NCI-H345 (cell line): ENCODE data around the gene ADGRA1.
"Not testable (repeated sequence)": the region's sequence is repeated elsewhere in the genome, so short reads cannot be mapped to it uniquely, and the experiment has no call there.

ENCODE experiments used
- DNase-seq: peaks from one replicate; lab custom pipeline; 2025; lab: John Stamatoyannopoulos, UW

Gene ADGRA1, protein sequence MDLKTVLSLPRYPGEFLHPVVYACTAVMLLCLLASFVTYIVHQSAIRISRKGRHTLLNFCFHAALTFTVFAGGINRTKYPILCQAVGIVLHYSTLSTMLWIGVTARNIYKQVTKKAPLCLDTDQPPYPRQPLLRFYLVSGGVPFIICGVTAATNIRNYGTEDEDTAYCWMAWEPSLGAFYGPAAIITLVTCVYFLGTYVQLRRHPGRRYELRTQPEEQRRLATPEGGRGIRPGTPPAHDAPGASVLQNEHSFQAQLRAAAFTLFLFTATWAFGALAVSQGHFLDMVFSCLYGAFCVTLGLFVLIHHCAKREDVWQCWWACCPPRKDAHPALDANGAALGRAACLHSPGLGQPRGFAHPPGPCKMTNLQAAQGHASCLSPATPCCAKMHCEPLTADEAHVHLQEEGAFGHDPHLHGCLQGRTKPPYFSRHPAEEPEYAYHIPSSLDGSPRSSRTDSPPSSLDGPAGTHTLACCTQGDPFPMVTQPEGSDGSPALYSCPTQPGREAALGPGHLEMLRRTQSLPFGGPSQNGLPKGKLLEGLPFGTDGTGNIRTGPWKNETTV

DNA sequence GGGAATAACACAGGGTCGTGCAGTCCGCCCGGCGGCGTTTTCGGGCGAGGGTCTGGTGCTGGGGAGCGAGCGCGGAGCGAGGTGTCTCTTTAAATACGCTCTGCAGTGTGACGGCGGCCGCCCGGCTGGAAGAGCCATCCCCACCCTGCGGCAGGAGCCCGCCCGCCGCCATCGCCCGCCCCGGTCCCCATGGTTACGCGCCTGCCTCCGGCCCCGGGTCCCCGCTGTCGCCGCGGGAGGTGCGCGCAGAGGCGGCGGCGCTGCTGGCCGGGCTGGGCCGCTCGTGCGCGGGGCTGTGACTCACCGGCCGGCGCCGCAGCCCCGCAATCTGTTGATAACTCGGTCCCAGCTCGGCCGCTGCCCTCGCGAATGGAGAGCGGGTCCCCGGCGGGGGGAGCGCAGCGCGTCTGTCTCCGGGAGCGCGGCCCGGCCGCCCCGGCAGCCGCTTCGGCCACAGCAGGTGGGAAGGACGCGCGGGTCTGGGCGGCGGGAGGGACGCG, at the start of gene ADGRA1:
TSS of gene ADGRA1 (plus strand) at position 246 of the 500 bp plus-strand sequence. CDS start 986 bp downstream, outside the sequence.
- DNase-seq: peak; percentile 39

- no peak for DNase-seq
These were observed 49.5 kb upstream of the ADGRA1 start for GRCh38 chr10:133038036-133038823.

DNA sequence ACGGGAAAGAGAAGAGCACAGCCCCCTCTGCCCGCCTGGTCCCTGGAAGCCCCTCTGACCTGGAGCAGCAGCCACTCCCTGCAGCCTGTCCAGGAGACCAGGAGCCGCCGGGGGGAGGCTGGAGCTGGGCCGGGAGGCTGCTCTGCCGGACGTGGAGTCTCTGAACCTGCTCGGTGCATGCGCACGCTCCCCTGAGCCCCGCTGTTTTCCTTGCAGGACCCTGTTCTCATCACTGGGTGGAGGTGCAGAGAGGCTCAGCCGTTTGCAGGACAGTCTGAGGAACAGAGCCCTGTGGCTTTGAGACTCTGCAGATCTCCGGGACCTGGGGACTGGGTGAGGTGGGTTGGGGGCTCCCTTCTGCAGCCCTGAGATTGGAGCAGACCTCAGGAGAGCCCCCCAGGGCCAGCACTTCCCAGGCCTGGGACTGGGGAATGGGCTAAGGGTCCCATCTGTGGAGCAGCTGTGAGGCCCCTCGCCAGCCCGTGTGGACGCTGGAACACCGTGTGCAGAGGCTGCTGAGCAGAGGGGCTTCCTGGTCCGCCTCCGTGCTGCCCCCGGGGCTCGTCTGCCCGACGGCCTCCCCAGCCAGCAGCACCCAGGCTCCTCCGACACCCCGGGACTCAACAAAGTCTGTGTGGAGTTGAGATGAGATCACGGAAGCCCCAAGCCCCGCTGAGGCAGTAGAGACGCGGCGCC, 48.5 kb upstream of the ADGRA1 start:
- no peak for DNase-seq

GRCh38 chr10:133039803-133040165, 47.9 kb upstream of the ADGRA1 start:
- no peak for DNase-seq

- no peak for DNase-seq
These were observed 47.5 kb upstream of the ADGRA1 start for GRCh38 chr10:133040198-133040597.

GRCh38 chr10:133041101-133041500, 46.6 kb upstream of the ADGRA1 start:
- no peak for DNase-seq

DNA sequence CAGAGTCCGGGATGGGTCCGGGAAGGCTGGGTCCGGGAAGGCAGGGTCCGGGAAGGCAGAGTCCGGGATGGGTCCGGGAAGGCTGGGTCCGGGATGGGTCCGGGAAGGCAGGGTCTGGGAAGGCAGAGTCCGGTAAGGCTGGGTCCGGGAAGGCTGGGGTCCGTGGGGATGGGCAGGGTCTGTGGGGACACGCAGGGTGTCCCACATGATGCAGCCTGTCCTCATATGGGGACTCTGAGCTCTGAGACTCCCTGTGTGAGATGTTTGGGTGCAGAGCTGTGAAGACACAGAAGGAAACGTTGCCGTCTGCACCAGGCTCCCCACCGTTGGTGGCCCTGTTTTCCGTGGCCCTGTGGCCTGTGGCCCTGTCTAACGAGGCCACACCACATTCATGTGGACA, 45.7 kb upstream of the ADGRA1 start:
- no peak for DNase-seq

DNA sequence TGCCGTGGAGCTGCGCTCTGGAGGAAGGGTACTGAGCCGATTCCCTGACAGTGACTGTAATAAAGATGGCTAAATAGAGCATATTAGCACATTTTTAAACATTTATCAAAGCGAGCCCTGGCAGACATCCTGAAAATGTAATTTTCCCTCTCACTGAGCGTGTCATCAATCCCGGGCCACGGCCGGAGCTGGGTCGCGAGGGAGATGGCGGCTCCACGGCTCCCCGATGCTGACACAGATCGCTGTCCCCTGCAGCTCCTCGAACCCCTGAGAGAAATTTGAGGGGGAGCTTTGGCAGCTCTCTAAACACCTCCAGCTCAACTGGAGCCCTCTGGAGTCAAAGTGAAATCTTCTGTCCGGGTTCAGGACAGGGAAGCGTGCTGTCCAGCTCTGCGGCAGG, 44.9 kb upstream of the ADGRA1 start:
- DNase-seq: no peak

DNA sequence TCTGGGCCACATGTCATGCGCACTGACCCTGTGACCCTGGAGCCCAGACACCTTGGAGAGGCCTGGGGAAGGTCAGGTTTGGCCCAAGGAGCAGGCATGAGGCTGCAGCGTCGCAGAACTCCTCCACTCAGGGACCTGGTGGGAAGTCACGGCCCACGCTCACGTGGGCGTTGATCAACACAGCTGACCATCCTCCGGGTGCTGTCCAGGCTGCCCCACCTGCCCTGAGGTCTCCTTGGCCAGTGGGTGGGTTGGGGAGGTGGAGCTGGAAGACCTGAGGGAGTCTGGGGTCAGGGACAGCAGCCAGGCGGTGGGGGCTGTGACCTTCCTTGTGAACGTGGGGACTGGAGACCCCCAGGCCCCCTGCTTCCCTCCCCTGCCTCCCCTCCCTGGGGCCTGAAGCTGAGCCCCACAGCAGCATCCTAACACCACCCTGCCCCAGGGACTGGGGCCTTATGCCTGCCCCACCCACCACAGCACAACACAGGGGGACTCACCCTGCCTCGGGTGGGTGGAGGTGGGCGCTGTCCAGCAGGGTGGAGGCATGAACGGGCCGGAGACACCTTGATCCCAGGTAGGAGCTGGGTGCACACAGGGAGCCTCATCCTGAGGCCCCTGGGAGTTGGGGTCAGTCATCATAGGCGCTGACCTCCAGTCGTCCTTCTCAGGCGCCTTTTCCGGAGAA, 44.0 kb upstream of the ADGRA1 start:
- DNase-seq: no peak

DNA sequence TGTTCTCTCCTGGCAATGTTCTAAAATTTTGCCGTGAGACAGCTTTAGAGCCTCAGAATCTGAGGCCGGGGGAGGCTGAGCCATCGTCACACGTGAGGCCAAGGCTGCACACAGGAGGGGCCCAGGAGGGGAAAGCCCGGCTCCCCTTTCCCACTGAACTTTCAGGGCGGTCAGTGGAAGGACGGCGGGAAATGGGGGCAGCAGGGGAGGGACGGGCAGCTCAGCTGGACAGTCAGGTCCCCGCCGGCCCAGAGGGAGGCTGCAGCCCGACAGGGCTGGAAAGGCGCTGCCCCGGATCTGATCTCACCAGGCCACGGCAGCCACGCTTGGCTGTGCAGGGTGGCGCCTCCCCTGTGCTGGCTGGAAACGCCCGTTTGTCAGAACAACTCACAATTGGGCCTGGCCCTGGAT, 43.3 kb upstream of the ADGRA1 start:
- DNase-seq: no peak

DNA sequence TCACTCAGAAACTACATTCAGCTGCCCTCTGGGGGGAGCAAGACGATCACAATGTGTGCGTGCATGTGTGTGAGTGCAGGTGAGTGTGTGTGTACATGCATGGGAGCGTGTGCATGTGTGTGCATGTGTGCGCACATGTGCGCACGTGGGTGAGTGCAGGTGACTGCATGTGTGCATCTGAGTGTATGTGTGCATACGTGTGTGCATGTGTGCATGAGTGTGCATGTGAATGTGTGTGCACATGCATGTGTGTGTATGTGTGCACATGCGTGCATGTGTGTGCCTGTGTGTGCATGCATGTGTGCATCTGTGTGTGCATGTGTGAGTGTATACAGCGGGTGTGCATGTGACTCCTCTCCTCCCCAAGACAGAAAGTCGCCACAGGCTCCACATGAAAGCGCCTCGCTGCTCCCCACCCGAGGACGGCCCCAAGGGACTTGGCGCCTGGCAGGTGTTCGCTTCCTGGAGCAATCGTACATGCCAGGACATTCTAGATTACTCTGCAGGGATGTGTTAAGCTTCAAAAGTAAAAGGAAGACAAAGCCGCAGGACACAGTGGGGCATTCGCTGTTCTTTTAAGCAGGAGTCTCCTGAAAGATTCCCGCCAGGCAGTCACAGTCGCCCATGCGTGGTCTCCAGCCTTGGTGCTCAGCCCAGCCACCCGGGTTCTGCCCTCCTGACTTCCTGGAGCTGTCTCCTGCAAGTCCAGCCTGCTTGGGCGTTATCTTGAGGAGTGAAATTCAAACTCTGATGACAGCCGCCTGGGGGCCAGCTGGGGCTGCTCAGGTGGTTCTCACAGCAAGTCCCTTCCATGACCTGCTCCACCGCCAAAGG, 42.0 kb upstream of the ADGRA1 start:
- no peak for DNase-seq

DNA sequence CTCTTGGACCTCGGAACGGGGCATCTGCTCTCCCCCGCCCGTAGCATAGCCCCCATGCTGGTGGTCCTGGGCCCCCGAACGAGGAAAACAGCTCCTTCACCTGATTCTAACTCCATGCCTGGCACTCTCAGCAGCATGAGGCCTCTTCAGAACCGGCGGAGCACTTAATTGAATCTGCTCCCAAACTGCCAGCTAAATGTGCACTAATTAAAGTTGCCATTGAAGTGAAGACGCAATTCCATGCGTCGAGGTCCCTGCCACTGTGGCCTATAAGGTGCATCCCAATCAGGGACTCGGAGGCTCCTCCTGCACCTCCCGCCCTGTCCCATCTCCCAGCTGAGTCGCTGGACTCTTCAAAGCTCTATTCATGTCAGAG, 41.3 kb upstream of the ADGRA1 start:
- no peak for DNase-seq

DNA sequence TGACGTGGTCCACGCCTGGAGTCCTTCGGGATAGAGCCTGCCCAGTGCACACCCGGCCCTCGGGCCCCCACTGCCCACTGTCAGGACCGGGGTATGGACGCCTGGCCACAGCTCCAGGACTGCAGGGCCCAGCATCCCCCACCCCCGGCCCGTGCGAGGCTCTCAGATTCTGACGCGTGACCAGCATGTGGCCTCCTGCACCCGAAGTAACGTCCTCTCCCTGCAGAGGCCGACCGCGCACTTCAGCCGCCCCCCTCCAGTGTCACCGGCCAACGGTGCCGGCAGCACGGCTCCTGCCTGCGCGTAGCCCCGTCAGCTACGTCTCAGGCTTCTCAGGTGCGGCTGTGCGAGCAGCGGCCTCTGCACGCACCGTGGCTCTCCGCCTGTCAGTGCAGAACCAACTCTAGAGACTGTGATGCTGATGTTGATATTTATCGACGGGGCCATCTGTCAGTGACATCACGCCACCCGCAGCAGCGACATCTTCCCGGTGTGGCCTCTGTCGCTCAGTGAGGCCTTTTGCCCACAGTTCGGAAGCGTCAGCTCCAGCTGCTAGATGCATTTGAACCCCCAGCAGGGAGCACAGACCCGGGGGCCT, 40.1 kb upstream of the ADGRA1 start:
- DNase-seq: no peak

- no peak for DNase-seq
These were observed 39.5 kb upstream of the ADGRA1 start for GRCh38 chr10:133048266-133048665.

GRCh38 chr10:133048926-133049325, 38.8 kb upstream of the ADGRA1 start:
- DNase-seq: no peak

- no peak for DNase-seq
These were observed 38.1 kb upstream of the ADGRA1 start for GRCh38 chr10:133049639-133050038.

DNA sequence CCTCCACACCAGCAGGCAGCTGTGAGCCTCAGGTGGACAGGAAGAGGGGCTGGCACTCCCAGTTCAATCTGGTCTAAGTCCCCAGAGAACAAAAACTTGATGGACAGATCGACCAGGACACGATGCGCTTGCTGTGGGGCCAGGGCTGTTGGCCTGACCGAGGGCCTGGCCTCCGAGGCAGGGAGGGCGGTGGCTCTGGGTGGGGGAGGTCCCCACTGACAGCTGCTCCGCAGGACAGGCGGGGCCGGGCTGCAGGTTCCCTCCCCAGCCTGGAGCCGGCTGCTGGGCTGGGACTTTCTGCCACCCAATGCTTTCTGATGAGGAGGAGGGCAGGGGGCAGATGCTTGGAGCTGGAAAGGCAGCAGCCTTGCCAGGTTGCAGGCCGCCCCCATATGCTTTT, 37.4 kb upstream of the ADGRA1 start:
- DNase-seq: no peak

DNA sequence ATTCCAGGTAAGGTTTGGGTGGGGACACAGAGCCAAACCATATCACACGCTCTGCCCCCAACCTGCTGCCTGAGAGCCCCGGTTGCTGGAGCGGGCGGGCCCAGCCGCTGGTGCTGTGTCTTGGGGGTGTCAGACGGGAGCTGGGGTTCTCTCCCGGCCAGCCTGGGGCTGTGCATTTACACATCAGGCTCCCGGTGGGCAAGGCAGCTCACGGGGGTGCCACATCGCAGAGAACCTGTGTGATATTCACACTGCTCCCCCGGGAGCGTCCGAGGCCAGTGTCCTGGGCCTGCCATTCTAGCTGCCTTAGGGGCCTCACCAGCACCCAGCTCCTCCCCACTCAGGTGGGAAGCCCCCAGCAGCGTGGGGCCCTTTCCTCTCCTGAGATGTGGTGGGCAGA, 35.6 kb upstream of the ADGRA1 start:
- no peak for DNase-seq

GRCh38 chr10:133053527-133054133, 34.1 kb upstream of the ADGRA1 start:
- not testable (repeated sequence) for DNase-seq

DNA sequence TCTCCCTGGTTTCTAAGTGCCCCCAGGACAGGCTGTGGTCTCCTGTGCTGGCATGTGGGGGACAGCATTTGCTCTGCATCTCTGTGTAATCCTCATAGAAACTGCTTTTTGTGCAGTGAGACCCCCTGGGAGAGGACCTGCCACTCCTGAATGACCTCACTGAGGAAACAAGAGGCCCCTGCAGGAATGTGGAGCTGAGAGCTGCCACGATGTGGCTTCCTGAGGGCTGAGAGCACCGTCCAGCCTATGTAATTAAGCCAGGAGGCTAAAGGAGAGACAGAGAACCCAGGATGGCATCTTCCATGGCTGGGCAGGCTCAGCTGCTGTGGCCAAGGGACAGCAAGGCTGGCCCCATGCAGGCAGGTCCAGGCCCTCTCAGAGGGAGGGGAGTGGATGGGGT, 32.3 kb upstream of the ADGRA1 start:
- DNase-seq: no peak
